Lung (tissue), 12 donors: ENCODE measurements around the gene DOCK1. TPM values are rescaled to one million over a fixed set of nuclear protein-coding genes. Genes with fewer than 3 reads are reported as not detected.
A peak's percentile ranks its signal among the peaks of the same experiment; 100 is the strongest.

Experiments
- ATAC-seq: fragments of 200-7000 bp; cut with Tn5 transposase; one replicate; pipeline ENCODE4 v1.9.1; 2020; ENCODE audit warnings: moderate number of reproducible peaks; ENCODE audit not compliant: insufficient read depth, low FRiP score
- DNase-seq, 3 donors: peaks; one replicate each; pipeline ENCODE4 v3.0.0-alpha.2; 2013 to 2017
- H3K27ac ChIP-seq, 2 donors: one replicate each; pipeline ENCODE4 v1.5.1; 2013; ENCODE audit warnings: mild to moderate bottlenecking in 2 of 2, moderate library complexity in 2 of 2, control low read depth in 1 of 2, inconsistent platforms in 1 of 2, low read depth in 1 of 2, low read length in 1 of 2
- H3K27me3 ChIP-seq, 3 donors: one replicate each; pipeline ENCODE4 v1.5.1; 2013; ENCODE audit warnings: low read length in 2 of 3; ENCODE audit not compliant: control insufficient read depth in 3 of 3, insufficient read depth in 3 of 3
- H3K36me3 ChIP-seq, 4 donors: one replicate each; pipeline ENCODE4 v1.5.1; 2013; ENCODE audit warnings: low read length in 4 of 4, mild to moderate bottlenecking in 1 of 4, moderate library complexity in 1 of 4; ENCODE audit not compliant: control insufficient read depth in 4 of 4, insufficient read depth in 4 of 4
- H3K4me1 ChIP-seq, 5 donors: one replicate each; pipeline ENCODE4 v1.5.1; 2013; ENCODE audit warnings: low read length in 5 of 5, mild to moderate bottlenecking in 2 of 5, moderate library complexity in 1 of 5; ENCODE audit not compliant: control insufficient read depth in 5 of 5, insufficient read depth in 5 of 5
- H3K4me3 ChIP-seq: one replicate; pipeline ENCODE4 v1.5.1; 2013; ENCODE audit warnings: mild to moderate bottlenecking, control low read depth, moderate library complexity
- H3K9ac ChIP-seq, 2 donors: one replicate each; pipeline ENCODE4 v1.5.1; 2013; ENCODE audit warnings: low read length in 2 of 2, control low read depth in 1 of 2; ENCODE audit not compliant: insufficient read depth in 1 of 2
- H3K9me3 ChIP-seq, 4 donors: one replicate each; pipeline ENCODE4 v1.5.1; 2013; ENCODE audit warnings: low read length in 3 of 4, mild to moderate bottlenecking in 1 of 4, moderate library complexity in 1 of 4; ENCODE audit not compliant: control insufficient read depth in 4 of 4, insufficient read depth in 3 of 4
- WGBS, 2 donors: extraction: QIAGEN DNeasy Blood & Tissue Kit; methylation state at CpG; one replicate each; pipeline ENCODE4 v1.1.7; 2013; 5-methylcytosine and 5-hydroxymethylcytosine counted together
- polyA plus RNA-seq, 2 donors: library from polyadenylated mRNA; stranded (reverse); fragments of 200-250 nt; gene quantifications; one replicate each; pipeline ENCODE4 v1.2.1, GENCODE V29; 2013
- total RNA-seq, 2 donors: library from RNA; depleted of rRNA in 1 of 2; stranded (reverse); fragments of >200 nt in 1 of 2; gene quantifications; one replicate each; pipeline ENCODE4 v1.2.1, GENCODE V29; 2014 to 2021
- TF ChIP-seq, protein P1 (sequence below): IDR thresholded peaks from 2 replicates; pipeline ENCODE4 v1.5.1; 2012; ENCODE audit warnings: mild to moderate bottlenecking; ENCODE audit errors: control extremely low read depth, extremely low read depth
- donor health status: control.
- donor health status: control.
- donor health status: Bipolar disorder and iron deficiency.
- donor health status: healthy.
- donor health status: DM: yes; HTN: yes; CAD: no.

Gene DOCK1
- total and polyA plus RNA-seq, 4 donors = 11.2 to 102 (median 30.5) TPM

- no peak for ATAC-seq
- TF ChIP-seq, protein P1, sequence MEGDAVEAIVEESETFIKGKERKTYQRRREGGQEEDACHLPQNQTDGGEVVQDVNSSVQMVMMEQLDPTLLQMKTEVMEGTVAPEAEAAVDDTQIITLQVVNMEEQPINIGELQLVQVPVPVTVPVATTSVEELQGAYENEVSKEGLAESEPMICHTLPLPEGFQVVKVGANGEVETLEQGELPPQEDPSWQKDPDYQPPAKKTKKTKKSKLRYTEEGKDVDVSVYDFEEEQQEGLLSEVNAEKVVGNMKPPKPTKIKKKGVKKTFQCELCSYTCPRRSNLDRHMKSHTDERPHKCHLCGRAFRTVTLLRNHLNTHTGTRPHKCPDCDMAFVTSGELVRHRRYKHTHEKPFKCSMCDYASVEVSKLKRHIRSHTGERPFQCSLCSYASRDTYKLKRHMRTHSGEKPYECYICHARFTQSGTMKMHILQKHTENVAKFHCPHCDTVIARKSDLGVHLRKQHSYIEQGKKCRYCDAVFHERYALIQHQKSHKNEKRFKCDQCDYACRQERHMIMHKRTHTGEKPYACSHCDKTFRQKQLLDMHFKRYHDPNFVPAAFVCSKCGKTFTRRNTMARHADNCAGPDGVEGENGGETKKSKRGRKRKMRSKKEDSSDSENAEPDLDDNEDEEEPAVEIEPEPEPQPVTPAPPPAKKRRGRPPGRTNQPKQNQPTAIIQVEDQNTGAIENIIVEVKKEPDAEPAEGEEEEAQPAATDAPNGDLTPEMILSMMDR = no peak
- Histone ChIP-seq H3K36me3 (no peaks in the 10 kb centered on the region), H3K9me3 (no peaks in the 10 kb centered on the region), H3K4me3 (no peak overlapping the region), H3K4me1 (peaks cover 0 to 7% (median 3%) of the 10 kb centered on the region in 5 donors), H3K27me3 (no peaks in the 10 kb centered on the region), H3K27ac (no peak overlapping the region), H3K9ac (no peak overlapping the region)
- WGBS, 2 donors = 34 to 45% methylated on average over 3 of the region's 3 CpGs
- DNase-seq = no peak
Measured at GRCh38 chr10:127302343-127302742, 397.1 kb downstream of the DOCK1 start.

DNA sequence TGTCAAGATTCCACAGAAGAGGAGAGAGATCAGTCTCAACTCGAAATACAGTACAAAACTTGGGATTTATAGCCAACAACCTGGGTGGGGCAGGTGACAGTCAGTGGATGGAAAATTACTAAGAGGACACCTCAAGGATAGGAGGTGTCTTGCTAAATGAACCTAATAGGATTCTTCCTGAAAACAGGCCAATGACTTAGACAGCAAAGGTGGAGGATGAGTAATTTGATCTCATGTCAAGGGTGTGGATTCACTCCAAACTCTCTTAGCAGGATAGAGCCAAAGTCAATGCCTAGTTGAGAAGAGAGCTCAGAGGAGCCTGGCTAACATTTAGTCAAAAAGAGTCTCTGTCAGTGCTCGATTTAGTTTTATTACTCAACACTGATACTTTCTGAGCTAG is 397.9 kb downstream of the DOCK1 start:
- ATAC-seq (no peak), DNase-seq (no peak)
- Histone ChIP-seq H3K9me3 (no peaks in the 10 kb centered on the region), H3K36me3 (no peaks in the 10 kb centered on the region), H3K9ac (no peak overlapping the region), H3K4me1 (peaks cover 0 to 8% (median 3%) of the 10 kb centered on the region in 5 donors), H3K27me3 (no peaks in the 10 kb centered on the region), H3K4me3 (no peak overlapping the region), H3K27ac (no peak overlapping the region)
- WGBS, 2 donors = 87 to 88% methylated on average over 2 of the region's 2 CpGs
- TF ChIP-seq, protein P1 = no peak

DNA sequence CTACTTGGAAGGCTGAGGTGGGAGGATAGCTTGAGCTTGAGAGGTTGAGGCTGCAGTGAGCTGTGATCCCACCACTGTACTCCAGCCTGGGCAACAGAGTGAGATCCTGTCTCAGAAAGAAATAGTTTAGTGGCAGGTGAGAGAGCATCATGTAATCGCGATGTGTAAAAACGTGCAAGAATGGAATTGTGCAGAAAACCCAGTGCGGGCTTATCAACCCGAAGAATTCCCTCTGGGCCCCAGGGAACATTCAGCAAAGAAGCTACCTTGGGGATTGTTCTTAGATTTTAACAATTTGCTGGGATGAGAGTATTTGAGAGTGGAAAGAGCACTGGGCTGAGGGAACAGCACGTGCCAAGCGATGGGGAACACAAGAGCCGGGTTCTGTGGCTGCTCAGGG is 398.5 kb downstream of the DOCK1 start:
- no peak for DNase-seq
- Histone ChIP-seq H3K4me1 (peaks cover 0 to 8% (median 3%) of the 10 kb centered on the region in 5 donors), H3K4me3 (no peak overlapping the region), H3K27me3 (no peaks in the 10 kb centered on the region), H3K9ac (no peak overlapping the region), H3K27ac (no peak overlapping the region), H3K9me3 (no peaks in the 10 kb centered on the region), H3K36me3 (no peaks in the 10 kb centered on the region)
- no peak for ATAC-seq
- 97 to 98% methylated on average over 8 of the region's 8 CpGs for WGBS, 2 donors
- TF ChIP-seq, protein P1 = no peak

- peak in 2 of 3 donors; percentile 62 to 64 for DNase-seq
Measured at GRCh38 chr10:127306479-127306878, 401.3 kb downstream of the DOCK1 start.

More at GRCh38 chr10:127306479-127306878, 401.3 kb downstream of the DOCK1 start:
- H3K9ac ChIP-seq = no peak overlapping the region
- peaks cover 0 to 14% (median 2%) of the 10 kb centered on the region in 5 donors for H3K4me1 ChIP-seq
- no peaks in the 10 kb centered on the region for H3K27me3 ChIP-seq
- no peak overlapping the region for H3K27ac ChIP-seq
- no peaks in the 10 kb centered on the region for H3K9me3 ChIP-seq
- H3K36me3 ChIP-seq = no peaks in the 10 kb centered on the region
- ATAC-seq = no peak
- TF ChIP-seq, protein P1 = no peak
- no peak overlapping the region for H3K4me3 ChIP-seq
- 86 to 87% methylated on average over 8 of the region's 8 CpGs for WGBS, 2 donors
